Measurements from ENCODE around the gene CLPSL2. TPM values are rescaled to one million over a fixed set of nuclear protein-coding genes. Genes with fewer than 3 reads are reported as not detected.

The CLPSL2 gene
- total RNA-seq, 2 donors from 2014 or later: not detected

GRCh38 chr6:35786810-35787209 lies 10.4 kb downstream of the CLPSL2 start:
- peak overlapping the region in 1 of 2 donors; percentile 13 for H3K4me3 ChIP-seq
- TF ChIP-seq, protein P1, sequence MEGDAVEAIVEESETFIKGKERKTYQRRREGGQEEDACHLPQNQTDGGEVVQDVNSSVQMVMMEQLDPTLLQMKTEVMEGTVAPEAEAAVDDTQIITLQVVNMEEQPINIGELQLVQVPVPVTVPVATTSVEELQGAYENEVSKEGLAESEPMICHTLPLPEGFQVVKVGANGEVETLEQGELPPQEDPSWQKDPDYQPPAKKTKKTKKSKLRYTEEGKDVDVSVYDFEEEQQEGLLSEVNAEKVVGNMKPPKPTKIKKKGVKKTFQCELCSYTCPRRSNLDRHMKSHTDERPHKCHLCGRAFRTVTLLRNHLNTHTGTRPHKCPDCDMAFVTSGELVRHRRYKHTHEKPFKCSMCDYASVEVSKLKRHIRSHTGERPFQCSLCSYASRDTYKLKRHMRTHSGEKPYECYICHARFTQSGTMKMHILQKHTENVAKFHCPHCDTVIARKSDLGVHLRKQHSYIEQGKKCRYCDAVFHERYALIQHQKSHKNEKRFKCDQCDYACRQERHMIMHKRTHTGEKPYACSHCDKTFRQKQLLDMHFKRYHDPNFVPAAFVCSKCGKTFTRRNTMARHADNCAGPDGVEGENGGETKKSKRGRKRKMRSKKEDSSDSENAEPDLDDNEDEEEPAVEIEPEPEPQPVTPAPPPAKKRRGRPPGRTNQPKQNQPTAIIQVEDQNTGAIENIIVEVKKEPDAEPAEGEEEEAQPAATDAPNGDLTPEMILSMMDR (IDR thresholded peaks at IDR 0.05): no peak
- TF ChIP-seq POLR2A (IDR thresholded peaks at IDR 0.05): peak in 1 of 3 donors; percentile 17
- DNase-seq (peak; percentile 46 to 57 (median 53)), ATAC-seq (peak; percentile 15)
- no peaks in the 10 kb centered on the region for H3K9me3 ChIP-seq
- no peaks in the 10 kb centered on the region for H3K36me3 ChIP-seq (replicated peaks in 1 of 2; ENCODE audit: insufficient read depth in 1 of 2, low read depth in 2 of 2)
- H3K27ac ChIP-seq: peak overlapping the region; percentile 66 to 96 (median 89)
- H3K4me1 ChIP-seq: peaks cover 53% of the 10 kb centered on the region
- WGBS, 2 donors: 62 to 71% methylated on average over 25 of the region's 25 CpGs
- no peaks in the 10 kb centered on the region for H3K27me3 ChIP-seq
- intact Hi-C loops (cut with DNase I): no loop called here

GRCh38 chr6:35787266-35788218 lies 11.1 kb downstream of the CLPSL2 start:
- peak overlapping the region; percentile 66 to 96 (median 89) for H3K27ac ChIP-seq
- H3K9me3 ChIP-seq: no peaks in the 10 kb centered on the region
- peak in 1 of 3 donors; percentile 13 for TF ChIP-seq POLR2A (IDR thresholded peaks at IDR 0.05)
- TF ChIP-seq, protein P1 (IDR thresholded peaks at IDR 0.05): no peak
- peak; percentile 60 to 76 (median 67) for DNase-seq
- H3K4me1 ChIP-seq: peaks cover 47% of the 10 kb centered on the region
- peak; percentile 25 for ATAC-seq
- no peaks in the 10 kb centered on the region for H3K27me3 ChIP-seq
- H3K36me3 ChIP-seq (replicated peaks in 1 of 2; ENCODE audit: insufficient read depth in 1 of 2, low read depth in 2 of 2): no peaks in the 10 kb centered on the region
- intact Hi-C loops (cut with DNase I): no loop called here
- H3K4me3 ChIP-seq: peak overlapping the region in 1 of 2 donors; percentile 13
- 46 to 53% methylated on average over 13 of the region's 13 CpGs for WGBS, 2 donors

GRCh38 chr6:35788423-35788982 lies 12.1 kb downstream of the CLPSL2 start:
- Histone ChIP-seq H3K4me3 (peak overlapping the region in 1 of 2 donors; percentile 13), H3K4me1 (peaks cover 49% of the 10 kb centered on the region), H3K27me3 (no peaks in the 10 kb centered on the region), H3K9me3 (no peaks in the 10 kb centered on the region), H3K36me3 (replicated peaks in 1 of 2; ENCODE audit: insufficient read depth in 1 of 2, low read depth in 2 of 2) (no peaks in the 10 kb centered on the region), H3K27ac (peak overlapping the region; percentile 66 to 96 (median 89))
- no peak for TF ChIP-seq POLR2A (IDR thresholded peaks at IDR 0.05)
- TF ChIP-seq, protein P1 (IDR thresholded peaks at IDR 0.05): no peak
- peak; percentile 58 to 78 (median 70) for DNase-seq
- ATAC-seq: no peak
- WGBS, 2 donors: 38 to 40% methylated on average over 4 of the region's 4 CpGs
- intact Hi-C loops (cut with DNase I): no loop called here

GRCh38 chr6:35790683-35791082 lies 14.3 kb downstream of the CLPSL2 start:
- TF ChIP-seq, protein P1 (IDR thresholded peaks at IDR 0.05): no peak
- no peak for TF ChIP-seq POLR2A (IDR thresholded peaks at IDR 0.05)
- intact Hi-C loops (cut with DNase I): no loop called here
- Histone ChIP-seq H3K4me3 (no peak overlapping the region), H3K9me3 (no peaks in the 10 kb centered on the region), H3K36me3 (replicated peaks in 1 of 2; ENCODE audit: insufficient read depth in 1 of 2, low read depth in 2 of 2) (peaks cover 0 to 8% of the 10 kb centered on the region in 2 donors), H3K4me1 (peaks cover 54% of the 10 kb centered on the region), H3K27ac (peak overlapping the region in 3 of 4 donors; percentile 87 to 96 (median 92)), H3K27me3 (no peaks in the 10 kb centered on the region)
- 45 to 50% methylated on average over 5 of the region's 5 CpGs for WGBS, 2 donors
- no peak for ATAC-seq
- peak; percentile 60 to 69 (median 65) for DNase-seq

Data from body of pancreas (tissue), 4 donors.